ENCODE results near the gene HNRNPH2. TPM values are rescaled to one million over a fixed set of nuclear protein-coding genes. Genes with fewer than 3 reads are reported as not detected.

The HNRNPH2 gene
- total and polyA plus RNA-seq, 9 of the 15 experiments (the other 6 are each of a cell fraction or from before 2014, with no cell fraction given) = 40.0 to 130 (median 60.3) TPM

DNA sequence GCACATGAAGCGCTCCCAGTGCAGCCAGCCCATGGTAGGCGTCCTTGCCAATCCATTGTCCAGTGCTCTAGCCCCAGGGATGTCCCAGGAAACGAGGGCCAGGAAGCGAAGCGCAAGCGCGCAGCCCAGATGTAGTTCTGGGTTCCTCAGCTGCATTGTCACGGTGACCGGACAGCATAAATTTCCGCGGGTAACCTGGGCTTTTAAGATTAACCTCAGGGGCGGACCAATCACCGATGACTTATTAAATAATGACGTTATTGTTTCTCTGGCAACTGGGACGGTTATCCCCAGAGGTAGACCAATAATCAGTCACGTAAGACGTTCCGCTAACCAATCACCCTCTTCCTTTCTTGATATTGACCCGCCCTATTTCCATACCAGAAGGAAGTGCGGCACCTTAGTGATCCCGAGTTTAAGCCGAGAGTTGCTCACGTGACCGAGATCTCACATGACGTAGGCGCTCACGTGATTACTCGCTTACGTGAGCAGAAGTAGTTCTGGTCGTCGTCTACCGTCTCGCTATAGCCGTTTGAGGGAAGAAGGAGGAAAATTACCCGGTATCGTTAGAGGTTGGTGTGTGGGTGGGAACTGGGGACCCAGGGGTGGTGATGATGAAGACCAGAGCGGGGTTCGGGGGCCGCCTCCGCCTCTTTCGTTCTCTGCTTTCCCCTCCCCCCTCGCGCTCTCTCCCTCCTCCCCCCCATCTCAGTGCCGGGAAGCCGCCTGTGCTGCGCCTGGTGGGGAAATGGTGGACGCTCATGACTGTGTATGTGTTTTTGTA is at the start of gene HNRNPH2, which contains the start of gene GLA (continued):
- TF ChIP-seq, protein P1, sequence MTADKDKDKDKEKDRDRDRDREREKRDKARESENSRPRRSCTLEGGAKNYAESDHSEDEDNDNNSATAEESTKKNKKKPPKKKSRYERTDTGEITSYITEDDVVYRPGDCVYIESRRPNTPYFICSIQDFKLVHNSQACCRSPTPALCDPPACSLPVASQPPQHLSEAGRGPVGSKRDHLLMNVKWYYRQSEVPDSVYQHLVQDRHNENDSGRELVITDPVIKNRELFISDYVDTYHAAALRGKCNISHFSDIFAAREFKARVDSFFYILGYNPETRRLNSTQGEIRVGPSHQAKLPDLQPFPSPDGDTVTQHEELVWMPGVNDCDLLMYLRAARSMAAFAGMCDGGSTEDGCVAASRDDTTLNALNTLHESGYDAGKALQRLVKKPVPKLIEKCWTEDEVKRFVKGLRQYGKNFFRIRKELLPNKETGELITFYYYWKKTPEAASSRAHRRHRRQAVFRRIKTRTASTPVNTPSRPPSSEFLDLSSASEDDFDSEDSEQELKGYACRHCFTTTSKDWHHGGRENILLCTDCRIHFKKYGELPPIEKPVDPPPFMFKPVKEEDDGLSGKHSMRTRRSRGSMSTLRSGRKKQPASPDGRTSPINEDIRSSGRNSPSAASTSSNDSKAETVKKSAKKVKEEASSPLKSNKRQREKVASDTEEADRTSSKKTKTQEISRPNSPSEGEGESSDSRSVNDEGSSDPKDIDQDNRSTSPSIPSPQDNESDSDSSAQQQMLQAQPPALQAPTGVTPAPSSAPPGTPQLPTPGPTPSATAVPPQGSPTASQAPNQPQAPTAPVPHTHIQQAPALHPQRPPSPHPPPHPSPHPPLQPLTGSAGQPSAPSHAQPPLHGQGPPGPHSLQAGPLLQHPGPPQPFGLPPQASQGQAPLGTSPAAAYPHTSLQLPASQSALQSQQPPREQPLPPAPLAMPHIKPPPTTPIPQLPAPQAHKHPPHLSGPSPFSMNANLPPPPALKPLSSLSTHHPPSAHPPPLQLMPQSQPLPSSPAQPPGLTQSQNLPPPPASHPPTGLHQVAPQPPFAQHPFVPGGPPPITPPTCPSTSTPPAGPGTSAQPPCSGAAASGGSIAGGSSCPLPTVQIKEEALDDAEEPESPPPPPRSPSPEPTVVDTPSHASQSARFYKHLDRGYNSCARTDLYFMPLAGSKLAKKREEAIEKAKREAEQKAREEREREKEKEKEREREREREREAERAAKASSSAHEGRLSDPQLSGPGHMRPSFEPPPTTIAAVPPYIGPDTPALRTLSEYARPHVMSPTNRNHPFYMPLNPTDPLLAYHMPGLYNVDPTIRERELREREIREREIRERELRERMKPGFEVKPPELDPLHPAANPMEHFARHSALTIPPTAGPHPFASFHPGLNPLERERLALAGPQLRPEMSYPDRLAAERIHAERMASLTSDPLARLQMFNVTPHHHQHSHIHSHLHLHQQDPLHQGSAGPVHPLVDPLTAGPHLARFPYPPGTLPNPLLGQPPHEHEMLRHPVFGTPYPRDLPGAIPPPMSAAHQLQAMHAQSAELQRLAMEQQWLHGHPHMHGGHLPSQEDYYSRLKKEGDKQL (CRISPR knock-in tag; IDR thresholded peaks at IDR 0.05; ENCODE audit: borderline replicate concordance) = no peak
- TF ChIP-seq SAFB (IDR thresholded peaks at IDR 0.05; ENCODE audit: borderline replicate concordance, low read depth, low read length) (no peak), POLR3G (IDR thresholded peaks at IDR 0.05; ENCODE audit: extremely low read depth, insufficient read length, insufficient replicate concordance) (no peak), NFATC3 (IDR thresholded peaks at IDR 0.05) (no peak), ASH1L (IDR thresholded peaks at IDR 0.05; ENCODE audit: borderline replicate concordance, low read depth, partially characterized antibody) (peak; percentile 84), KLF13 (tag; IDR thresholded peaks at IDR 0.05; ENCODE audit: borderline replicate concordance, low read depth) (no peak), KLF16 (IDR thresholded peaks at IDR 0.05) (no peak), PYGO2 (tag; IDR thresholded peaks at IDR 0.05) (no peak), CCNT2 (IDR thresholded peaks at IDR 0.05; ENCODE audit: borderline replicate concordance, extremely low read depth, insufficient read length, low read depth, low read length) (no peak), CAMTA2 (CRISPR knock-in tag; conservative IDR thresholded peaks at IDR 0.05) (no peak), YY1 (IDR thresholded peaks at IDR 0.05; ENCODE audit: borderline replicate concordance in 1 of 3, control insufficient read depth in 1 of 3, extremely low read depth in 1 of 3, insufficient read depth in 3 of 3, insufficient read length in 1 of 3, insufficient replicate concordance in 2 of 3, low read depth in 1 of 3, low read length in 2 of 3) (peak in 2 of 3 experiments; percentile 77 to 87), ZNF583 (CRISPR knock-in tag; IDR thresholded peaks at IDR 0.05) (no peak), USF2 (CRISPR knock-in tag; IDR thresholded peaks at IDR 0.05) (peak; percentile 98), ZNF23 (CRISPR knock-in tag; IDR thresholded peaks at IDR 0.05) (no peak), CREBBP (IDR thresholded peaks at IDR 0.05; ENCODE audit: low read depth, low read length) (no peak), ESRRB (CRISPR knock-in tag; IDR thresholded peaks at IDR 0.05; ENCODE audit: borderline replicate concordance) (no peak), OTX1 (CRISPR knock-in tag; IDR thresholded peaks at IDR 0.05) (0 out of 2 replicates have a peak, but pooled peaks have one; percentile 12), SMAD3 (CRISPR knock-in tag; conservative IDR thresholded peaks at IDR 0.05) (no peak)
- TF ChIP-seq, protein P2, sequence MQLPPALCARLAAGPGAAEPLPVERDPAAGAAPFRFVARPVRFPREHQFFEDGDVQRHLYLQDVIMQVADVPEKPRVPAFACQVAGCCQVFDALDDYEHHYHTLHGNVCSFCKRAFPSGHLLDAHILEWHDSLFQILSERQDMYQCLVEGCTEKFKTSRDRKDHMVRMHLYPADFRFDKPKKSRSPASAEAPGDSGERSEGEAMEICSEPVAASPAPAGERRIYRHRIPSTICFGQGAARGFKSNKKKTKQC (CRISPR knock-in tag; IDR thresholded peaks at IDR 0.05) = no peak

All from K562 (cell line).